ENCODE measurements around the gene ATP6V1C2. TPM values are rescaled to one million over a fixed set of nuclear protein-coding genes. Genes with fewer than 3 reads are reported as not detected.

Gene ATP6V1C2
- total RNA-seq, 1 experiment from 2014 or later, result 2.0 TPM

GRCh38 chr2:10680214-10680613 is 41.2 kb upstream of the ATP6V1C2 start (continued):
- TF ChIP-seq ZBTB33 (IDR thresholded peaks at IDR 0.05; ENCODE audit: extremely low read depth, insufficient replicate concordance, low read length) (no peak), POLR2AphosphoS5 (IDR thresholded peaks at IDR 0.05; ENCODE audit: low read depth, low read length) (no peak), JUND (IDR thresholded peaks at IDR 0.05) (no peak), ZNF274 (IDR thresholded peaks at IDR 0.05; ENCODE audit: low read depth, low read length) (no peak), MAX (IDR thresholded peaks at IDR 0.05) (no peak)

GRCh38 chr2:10680957-10681356 is 40.5 kb upstream of the ATP6V1C2 start:
- TF ChIP-seq FOSL1 (IDR thresholded peaks at IDR 0.05; ENCODE audit: low read depth), result no peak
- no peak for TF ChIP-seq CBX3 (IDR thresholded peaks at IDR 0.05; ENCODE audit: low read depth)
- DNase-seq (ENCODE audit: low read depth, low spot score) (no peak), ATAC-seq (no peak)
- no peak overlapping the region for H3K27ac ChIP-seq (ENCODE audit: low read depth, low read length)
- H3K9me2 ChIP-seq (ENCODE audit: insufficient read depth), result no peaks in the 10 kb centered on the region
- RAD21 ChIA-PET (ENCODE audit: low non-redundant PET in 1 of 2, low total read pairs in 2 of 2, uncharacterized antibody in 2 of 2, unreplicated experiment in 2 of 2), result no interaction called here
- CTCF ChIA-PET, result no interaction called here
- no peak overlapping the region for H3K4me2 ChIP-seq (ENCODE audit: low read length)
- H3K9ac ChIP-seq (ENCODE audit: low read length), result no peak overlapping the region
- H3K9me3 ChIP-seq (ENCODE audit: control insufficient read depth in 1 of 2, insufficient read depth in 1 of 2, low read depth in 1 of 2, low read length in 2 of 2), result no peaks in the 10 kb centered on the region
- H3K4me3 ChIP-seq (replicated peaks in 1 of 2; ENCODE audit: low read depth in 1 of 2, low read length in 2 of 2), result no peak overlapping the region
- BruUV-seq (replicated peaks), result no TSS peak
- H3K79me2 ChIP-seq (ENCODE audit: insufficient read depth, low read length), result peaks cover 85% of the 10 kb centered on the region
- no peaks in the 10 kb centered on the region for H3K4me1 ChIP-seq (ENCODE audit: control insufficient read depth in 1 of 2, insufficient read depth in 2 of 2, low read length in 2 of 2)
- POLR2A ChIA-PET, result no interaction called here
- intact Hi-C loops (cut with micrococcal nuclease), result no loop called here
- H2AFZ ChIP-seq (ENCODE audit: low read depth, low read length, poor library complexity, severe bottlenecking), result no peak overlapping the region
- peaks cover 28 to 32% of the 10 kb centered on the region in 2 experiments for H3K36me3 ChIP-seq (ENCODE audit: control insufficient read depth in 1 of 2, insufficient read depth in 2 of 2, low read length in 2 of 2)
- peaks cover 9% of the 10 kb centered on the region; the same call in 1 of the 2 replicates for H4K20me1 ChIP-seq (ENCODE audit: insufficient read depth)
- no peaks in the 10 kb centered on the region for H3K27me3 ChIP-seq (ENCODE audit: insufficient read depth, low read length)

Data from HCT116 (cell line).